ENCODE measurements around the gene SRRD.

Gene SRRD

DNA sequence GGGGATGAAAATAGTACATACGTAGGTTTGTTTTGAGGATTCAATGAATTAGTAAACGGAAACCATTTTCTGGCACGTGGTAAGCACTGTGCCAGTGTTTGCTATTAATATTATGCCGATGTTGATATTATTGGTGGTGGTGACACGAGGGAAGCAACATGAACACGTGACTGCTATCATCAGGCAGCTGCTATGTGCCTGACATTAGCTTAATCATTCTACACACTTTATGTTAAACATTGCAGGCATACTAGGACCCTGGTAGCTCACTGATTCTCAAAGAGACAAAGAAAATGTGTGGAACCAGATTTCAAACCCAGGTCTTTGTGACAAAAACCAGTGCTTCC is 656 bp downstream of the SRRD start:
- DNase-seq = no peak

DNA sequence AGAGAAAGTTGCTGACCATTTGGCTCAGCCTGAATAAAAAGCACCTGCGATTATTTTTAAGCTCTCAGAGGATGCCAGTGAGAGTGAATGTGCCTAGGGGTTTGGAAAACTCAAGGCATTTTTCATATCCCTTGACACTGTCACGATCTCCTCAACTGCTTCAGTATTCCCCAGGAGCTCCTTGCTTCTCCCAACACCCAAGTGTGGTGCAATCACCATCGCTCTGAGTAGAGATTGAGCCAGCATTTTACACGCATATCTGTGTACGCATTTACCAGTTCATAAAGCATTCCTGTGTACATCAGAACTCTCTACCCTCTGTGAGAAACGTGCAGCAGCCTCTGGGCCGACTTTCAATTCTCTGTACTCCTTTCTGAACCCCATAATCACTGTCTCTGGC is 1.3 kb downstream of the SRRD start:
- no peak for DNase-seq

DNA sequence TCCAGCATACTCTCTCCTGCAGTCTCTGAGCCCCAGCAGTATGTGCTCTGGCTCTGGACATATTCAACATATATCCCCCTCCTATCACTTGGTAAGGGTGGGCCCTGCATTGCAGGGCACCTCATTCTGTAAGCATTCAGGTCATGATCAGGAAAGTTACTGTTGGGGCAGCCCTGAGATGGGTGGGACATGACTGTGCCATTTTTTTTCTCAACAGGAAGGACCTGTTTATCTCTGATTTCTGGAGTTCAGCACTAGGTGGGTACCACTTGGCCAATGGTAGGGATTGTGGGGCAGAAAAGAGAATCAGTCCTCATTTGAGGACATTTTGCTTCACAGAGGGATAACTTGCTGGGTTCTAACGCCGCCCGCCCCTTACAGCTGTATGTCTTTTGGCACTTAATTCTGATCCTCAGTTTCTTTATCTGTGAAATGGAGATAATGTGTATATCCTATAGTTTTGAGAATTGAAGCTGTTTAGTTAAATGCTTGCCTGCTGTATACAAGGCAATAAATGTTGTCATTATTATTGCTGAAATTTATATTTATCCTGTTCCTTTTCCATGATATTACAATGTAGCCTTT is 2.2 kb downstream of the SRRD start:
- no peak for DNase-seq

DNA sequence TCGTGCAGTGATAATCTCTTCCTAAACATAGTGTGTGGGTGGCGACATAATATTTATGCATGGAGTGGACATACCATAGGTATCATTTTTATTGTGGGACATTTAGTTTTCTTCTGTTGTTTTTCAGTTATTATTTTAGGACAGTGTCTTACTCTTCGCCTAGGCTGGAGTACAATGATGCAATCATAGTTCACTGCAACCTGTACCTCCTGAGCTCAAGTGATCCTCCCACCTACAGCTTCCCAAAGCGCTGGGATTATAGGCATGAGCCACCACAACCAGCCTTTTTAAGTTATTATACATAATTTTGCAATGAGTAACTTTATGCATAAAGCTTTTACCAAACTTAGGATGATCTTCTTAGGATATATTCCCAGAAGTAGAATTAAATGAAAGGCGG is 2.7 kb downstream of the SRRD start:
- no peak for DNase-seq

DNA sequence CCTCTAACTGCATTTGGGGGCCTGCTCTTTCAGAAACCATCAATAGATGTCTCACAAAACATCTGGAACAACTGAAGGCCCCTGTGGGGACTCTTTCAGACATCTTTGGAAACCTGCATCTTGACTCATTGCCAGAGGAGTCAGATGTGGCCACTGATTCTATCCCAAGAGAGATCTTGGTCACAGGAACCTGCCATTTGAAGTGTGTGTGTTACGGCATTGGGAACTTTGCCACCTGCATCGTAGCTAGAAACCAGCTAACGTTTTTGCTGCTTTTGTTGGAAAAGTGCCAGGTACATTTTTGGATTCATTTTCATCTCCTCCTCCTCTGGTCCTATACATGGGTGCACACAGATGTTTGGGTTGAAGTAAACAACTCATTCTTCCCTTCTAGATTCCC is 4.3 kb downstream of the SRRD start:
- no peak for DNase-seq

DNA sequence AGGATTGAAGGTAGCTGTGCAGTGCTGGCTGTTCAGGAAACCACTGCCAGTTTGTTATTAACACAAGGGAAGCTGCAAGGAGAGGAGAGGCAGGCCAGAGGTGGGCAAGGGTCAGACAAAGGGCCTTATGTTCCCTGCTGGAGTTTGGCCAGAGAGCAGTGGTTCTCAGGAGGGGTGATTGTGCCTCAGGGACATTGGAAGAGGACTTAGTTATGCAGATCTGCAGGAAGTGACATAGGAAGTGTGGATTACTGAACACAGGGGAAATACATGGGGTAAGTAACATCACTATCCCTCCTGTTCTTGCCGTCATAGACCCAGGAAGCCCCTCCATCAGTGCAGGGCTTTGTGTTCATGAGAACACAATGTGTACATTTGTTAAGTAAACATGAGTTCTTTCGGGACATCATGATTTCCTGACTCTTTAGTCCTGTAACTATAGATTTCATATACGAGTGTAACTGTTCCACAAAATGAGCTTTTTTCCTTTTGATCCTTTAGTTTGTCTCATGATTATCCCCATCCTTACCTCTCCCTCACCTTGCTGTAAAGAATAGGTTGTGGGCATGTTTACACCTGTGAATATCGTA is 5.9 kb downstream of the SRRD start:
- no peak for DNase-seq

DNA sequence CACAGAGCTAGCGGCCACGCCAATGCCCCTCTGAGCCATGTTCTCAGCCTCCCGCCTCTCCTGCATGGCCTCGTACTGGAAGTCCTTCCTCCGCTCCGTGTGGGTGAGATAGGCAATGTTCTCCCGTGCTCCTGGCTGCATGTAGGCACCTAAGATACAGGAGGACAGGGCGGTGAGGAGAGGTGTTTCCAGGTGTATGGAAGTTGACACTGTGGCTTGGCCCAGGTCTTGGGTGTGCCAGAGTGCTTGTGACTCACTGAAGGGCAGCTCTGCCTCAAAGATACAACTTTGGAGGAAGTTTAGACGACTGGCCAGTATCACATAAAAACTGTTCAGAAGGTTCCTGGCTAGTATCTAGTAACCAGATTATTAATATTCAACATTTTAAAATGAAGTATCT is 8.5 kb downstream of the SRRD start:
- DNase-seq = no peak

DNA sequence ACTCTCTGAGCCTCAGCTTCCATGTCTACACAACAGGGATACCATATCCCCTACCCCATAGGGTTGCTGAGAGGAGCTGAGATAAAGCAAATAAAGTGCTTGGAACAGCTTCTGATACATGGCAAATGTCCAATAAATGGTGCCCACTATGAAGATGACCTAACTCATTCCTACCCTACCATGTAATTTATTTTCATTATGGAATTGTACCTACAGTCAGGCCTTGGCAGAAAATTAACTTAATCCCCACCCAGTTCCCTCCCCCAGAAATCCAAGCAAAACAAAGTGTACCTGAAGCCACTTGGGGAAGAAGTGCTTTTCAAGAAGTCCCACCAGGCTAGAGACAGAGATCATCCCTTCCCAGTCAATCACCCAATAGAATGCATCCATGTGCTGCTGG is 10.8 kb downstream of the SRRD start:
- no peak for DNase-seq

DNA sequence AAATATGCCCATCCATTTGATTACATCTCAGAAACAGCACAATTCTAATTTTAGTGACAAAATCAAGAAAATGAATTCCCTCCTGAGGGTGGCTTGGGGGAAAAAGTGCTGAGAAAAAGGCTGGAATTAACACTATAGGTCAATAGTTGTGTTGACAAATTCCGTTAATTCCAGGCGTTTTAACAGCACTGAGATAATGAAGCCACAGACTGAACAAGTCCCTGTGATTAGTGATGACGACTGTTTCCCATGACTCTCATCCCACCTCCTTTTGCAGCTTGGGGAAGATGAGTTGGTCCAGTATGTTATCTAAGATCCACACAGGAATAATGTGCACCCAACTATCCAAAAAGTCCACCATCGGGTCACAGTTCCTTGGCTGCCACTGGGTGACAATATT is 12.8 kb downstream of the SRRD start:
- DNase-seq = no peak

DNA sequence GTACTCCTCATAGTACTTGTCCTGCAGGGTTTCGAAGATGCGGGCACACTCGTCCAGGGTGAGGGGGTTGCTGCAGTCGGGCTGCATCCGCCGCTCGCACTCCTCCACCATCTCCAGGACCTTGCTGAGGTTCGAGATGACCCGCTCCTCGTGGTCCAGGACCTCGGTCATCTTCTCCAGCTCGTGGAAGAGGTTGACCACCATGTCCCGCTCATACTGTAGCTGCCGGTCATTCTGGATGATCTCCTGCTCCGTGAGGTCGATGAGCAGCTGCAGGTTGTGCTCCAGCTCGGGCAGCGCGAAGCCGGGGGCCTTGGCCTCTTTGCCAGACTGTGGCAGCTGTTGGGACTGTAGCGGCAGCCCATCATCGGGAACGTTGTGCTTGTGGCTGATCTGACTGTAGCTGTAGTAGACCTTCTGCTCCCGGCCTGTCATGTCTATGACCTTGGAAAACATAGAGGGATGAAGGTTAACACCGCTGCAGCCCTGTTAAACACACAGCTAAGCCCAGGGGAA is 15.6 kb downstream of the SRRD start:
- DNase-seq = no peak

DNA sequence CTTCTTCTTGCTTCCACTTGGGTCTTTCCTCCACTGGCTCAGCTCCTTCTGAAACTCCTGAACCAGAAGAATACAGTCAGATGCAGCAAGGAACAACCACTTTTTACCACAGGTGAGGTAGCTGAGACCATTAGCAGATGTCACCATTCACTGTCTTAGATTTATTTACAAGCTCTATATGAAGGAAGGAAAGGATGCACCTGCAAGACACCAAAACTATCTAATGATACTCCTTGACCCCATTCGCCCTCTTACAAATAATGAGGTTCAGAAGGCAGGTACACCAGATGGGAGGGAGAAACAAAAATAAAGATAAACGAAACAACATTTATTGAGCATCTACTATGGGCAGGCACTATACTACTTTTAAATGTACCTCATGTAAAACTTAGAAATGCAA is 18.3 kb downstream of the SRRD start:
- DNase-seq = no peak

DNA sequence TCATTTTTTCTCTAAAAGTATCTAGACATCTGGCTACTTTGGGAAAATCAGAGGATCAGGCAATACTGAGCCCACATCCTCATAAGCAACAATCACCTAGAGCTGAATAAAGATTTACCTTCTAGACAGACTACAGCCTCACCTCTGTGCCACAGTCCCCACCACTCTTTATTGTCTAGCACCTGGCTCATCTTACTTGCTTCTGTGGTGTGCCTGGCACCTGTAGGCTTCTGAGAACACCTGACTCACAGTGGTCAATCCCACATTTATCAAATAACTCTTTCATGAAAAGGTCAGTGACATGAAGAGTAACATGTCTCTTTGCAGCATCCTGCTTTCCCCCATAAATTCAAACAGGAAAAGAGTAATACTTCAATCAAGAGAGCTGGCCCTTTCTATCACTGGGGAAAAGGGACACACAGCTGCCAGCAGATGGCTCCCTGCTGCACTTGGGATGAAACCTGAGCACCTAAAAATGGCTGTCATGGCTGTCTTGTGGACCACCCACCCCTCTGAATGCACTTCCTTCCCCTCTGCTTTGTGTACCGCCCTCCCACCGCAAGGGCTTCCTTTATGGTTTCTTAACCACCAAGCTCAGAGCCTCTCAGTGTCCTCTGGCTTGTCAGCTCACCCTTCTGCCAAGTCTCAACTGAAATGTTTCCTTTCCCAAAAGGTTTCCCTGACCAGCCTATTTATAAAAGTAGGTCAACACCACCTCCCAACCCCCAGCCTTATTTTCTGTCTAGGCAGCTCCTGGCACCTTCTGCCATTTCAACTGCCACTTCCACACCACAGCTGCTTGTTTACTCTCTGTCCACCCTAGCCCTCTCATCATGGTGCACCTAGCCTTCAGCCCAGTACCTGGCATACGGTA is 19.2 kb downstream of the SRRD start:
- DNase-seq = peak; percentile 67

DNA sequence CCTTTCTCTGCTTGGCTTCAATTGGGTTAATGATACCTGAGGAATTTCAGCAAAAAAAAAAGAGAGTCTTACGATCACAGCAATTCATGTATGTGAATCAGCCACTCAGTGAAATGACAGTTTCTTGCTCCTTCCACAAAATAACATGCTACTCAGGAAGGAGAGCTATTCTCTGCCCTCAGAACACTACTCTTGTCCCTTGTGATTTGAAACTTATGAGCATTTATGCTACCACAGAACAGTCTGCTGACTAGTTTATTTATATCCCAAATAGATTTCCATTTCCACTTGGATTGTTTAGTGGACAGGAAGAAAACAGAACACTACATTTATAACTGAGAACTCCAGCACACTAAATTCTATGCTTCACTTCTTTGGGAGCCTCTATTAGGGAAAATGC is 20.1 kb downstream of the SRRD start:
- DNase-seq = no peak

DNA sequence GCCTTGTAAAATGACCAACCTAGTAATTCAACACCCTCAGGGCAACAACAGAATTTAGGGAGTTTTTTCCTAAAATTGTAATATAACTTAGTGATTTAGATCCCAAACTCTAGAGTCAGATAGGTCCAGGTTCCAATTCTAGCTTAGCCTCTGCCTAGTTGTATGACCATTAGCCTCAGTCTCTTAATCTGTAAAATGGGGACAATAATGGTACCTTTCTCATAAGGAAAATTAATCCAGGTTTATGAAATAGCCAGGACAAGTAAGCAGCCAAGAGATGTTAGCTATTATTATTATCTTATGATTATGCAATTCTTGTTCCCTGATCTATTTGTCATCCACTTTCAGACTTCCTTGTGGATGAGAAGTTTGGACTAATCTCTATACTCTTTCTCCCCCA is 24.5 kb downstream of the SRRD start:
- DNase-seq = no peak

DNA sequence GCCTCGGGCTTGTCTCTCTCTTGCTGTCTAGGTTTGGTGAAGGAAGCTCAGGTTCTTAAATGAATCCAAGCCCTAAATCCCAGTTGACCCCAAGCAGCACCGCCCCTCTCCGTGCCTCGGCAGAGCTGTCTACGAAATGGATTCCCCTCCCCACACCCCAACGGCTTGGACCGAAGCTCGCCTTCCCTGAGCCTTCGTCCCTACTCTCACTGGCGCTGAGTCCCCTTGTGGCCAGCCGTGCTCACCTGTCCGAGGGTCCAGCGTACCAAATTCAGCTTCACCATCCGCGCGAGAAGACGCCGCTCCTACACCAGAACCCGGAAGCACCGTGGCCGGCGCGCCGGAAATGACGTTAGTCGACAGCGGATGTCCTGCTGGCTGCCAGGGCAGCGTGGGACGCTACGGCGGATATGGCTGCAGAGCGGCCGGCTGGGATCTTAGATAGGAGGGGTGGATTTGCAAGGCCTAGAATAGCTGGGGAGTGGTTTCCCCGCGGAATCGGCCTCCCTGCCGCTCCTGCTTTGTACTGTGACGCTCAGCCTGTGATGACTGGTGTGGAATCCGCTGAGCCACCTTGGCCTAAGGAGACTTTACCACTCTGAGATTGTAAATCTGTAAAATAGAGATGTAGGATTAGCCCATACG is 28.6 kb downstream of the SRRD start, which contains the start of gene TFIP11:
TFIP11 (minus strand) TSS at position 325 of the 645 bp plus-strand sequence. CDS start 2,201 bp downstream, outside the sequence.
- peak; percentile 97 for DNase-seq

DNA sequence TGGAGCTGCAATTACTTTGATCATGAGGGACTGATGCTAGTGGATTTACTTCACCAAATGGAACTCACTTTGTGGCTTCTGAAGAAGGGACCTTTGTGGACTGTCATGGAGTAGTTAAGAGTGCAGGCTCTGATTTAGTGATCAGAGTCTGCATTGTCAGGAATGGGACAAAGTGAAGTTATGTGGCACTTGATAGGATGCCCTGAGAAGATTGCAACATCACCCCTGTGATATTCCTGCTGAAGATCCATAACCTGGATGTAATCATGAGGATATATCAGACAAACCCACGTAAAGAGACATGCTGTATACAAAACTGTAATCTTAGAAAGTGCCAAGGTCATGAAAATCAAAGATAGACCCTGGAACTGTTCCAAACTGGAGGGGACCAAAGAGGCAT is 30.2 kb downstream of the SRRD start:
- DNase-seq = no peak

DNA sequence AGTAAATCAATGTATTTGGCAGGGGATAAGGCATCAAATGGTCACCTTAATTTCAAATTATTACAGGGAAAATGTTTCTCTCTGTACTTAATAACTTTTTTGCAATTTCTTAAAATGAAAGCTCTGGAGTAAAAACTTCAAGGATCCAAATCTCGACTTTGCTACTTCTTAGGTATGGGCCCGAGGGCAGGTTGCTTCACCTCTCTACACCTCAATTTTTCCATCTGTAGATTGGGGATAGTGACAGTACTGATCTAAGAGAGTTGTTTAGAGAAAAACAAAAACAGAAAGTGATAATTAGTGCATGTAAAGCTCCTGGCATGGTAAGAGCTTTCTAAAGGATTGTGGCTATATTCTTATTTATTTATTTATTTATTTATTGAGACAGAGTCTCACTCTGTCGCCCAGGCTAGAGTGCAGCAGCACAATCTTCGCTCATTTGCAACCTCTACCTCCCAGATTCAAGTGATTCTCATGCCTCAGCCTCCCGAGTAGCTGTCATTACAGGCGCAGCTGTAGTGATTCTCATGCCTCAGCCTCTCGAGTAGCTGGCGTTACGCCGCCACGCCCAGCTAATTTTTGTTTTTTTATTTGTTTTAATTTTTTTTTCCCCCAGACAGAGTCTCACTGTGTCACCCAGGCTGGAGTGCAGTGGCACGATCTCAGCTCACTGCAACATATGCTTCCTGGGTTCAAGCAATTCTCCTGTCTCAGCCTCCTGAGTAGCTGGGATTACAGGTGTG is 30.9 kb downstream of the SRRD start:
- no peak for DNase-seq

DNA sequence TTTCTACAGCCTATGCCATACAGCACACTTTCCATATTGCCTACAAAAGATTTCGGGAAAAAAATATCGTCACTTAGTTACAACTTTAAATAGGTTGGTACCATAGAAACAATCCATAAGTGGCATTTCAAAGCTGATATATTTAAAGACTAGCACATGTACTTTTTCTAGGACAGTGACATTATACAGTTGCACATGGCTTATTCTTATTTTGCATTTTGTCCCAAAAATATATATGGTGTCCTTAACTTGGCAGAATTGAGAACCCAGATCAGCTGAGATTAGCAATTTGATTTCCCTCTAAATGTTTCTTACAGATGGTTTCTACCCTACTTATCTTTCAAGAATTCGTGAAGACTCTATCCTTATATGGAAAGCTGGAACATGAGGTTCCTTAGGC is 32.3 kb downstream of the SRRD start:
- no peak for DNase-seq

DNA sequence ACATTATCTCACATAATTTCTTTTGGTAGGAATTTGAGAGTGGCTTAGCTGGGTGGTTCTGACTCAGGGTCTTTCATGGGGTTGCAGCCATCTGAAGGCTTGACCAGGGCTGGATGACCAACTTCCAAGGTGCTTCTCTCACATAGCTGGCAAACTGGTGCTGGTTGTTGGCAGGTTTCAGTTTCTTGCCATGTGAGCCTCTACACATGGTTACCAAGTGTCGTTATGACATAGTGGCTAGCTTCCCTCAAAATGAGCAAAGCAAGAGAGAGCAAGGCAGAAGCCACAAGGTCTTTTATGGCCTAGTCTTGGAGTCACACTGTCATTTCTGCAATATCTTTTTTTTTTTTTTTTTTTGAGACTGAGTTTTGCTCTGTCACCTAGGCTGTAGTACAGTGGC is 32.8 kb downstream of the SRRD start:
- DNase-seq = no peak

DNA sequence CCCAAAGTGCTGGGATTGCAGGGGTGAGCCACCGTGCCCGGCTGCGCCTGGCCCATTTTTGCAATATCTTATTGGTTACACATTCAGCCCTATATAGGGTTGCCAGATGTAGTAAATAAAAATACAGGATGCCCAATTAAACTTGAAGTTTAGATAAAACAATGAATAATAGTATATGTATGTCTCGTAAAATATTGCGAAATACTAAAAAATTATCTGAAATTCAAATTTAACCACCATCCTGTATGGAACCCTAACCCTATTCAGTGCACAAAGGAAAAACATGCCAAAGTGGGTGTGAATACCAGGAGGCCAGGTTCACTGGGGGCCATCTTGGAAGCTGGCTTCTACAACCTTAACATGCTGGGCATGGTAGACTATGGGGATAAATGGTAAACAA is 33.8 kb downstream of the SRRD start:
- no peak for DNase-seq

DNA sequence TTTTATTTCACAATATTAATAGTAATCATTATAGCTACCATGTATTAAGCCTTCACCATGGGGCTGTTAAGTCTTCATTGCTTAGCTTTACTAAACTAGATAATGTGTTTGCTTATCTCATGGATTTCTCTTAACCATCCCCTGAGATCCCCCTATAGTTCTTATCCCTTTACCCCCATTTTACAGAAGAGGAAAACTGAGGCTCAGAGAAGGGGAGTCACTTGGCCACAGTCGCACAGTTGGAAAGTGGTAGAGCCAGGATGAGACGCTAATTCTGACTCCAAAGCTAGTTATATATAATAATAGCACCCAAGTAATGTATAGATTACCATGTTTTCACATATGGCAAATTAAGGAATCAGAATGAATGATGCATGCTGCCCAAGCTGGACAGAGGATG is 38.3 kb downstream of the SRRD start:
- DNase-seq = no peak

DNA sequence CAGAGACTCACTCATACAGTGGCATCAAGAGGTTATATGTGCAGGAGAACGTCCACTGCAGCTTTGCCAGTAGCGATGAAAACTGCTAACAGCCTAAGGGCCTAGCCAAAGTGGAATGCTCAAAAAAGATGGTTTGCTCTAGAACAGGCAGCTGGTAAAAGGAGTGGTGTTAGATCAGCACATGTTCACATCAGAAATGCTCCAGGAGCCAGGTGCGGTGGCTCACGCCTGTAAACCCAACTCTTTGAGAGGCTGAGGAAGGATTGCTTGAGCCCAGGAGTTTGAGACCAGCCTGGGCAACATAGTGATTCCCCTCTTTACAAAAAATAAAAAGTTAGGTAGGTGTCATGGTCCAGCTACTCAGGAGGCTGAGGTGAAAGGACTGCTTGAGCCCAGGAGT is 38.9 kb downstream of the SRRD start:
- no peak for DNase-seq

DNA sequence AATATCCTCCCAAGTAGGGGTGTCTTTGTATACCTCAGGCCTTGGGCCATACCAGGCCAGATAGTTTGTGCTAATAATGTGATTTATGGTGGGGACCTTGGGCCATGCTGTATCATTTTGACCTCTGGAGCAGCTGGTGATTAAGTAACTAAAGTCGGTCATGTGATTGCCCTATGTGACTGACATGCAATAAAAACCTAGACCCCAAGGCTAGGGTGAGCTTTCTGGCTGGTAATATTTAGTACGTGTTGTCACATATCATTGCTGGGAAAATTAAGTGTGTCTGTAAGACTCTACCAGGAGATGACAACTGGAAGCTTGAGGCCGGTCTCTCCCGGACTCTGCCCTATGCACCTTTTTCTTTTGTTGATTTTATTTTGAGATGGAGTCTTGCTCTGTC is 41.2 kb downstream of the SRRD start:
- no peak for DNase-seq
